ENCODE measurements around the gene SSBP3.
"Not testable (repeated sequence)": the region's sequence is repeated elsewhere in the genome, so short reads cannot be mapped to it uniquely, and the experiment has no call there.

Gene SSBP3

GRCh38 chr1:54392401-54392800 is 13.8 kb downstream of the SSBP3 start:
- no peak overlapping the region for H3K4me3 ChIP-seq (ENCODE audit: low read length in 2 of 2)
- H3K4me1 ChIP-seq (ENCODE audit: control insufficient read depth, insufficient read depth, low read length), result peaks cover 28% of the 10 kb centered on the region
- no peaks in the 10 kb centered on the region for H3K27me3 ChIP-seq (ENCODE audit: control insufficient read depth in 1 of 2, insufficient read depth in 2 of 2, low read length in 2 of 2)
- peaks cover 17 to 24% of the 10 kb centered on the region in 2 donors for H3K36me3 ChIP-seq (ENCODE audit: control insufficient read depth in 2 of 2, insufficient read depth in 2 of 2, low read length in 2 of 2)
- no peaks in the 10 kb centered on the region for H3K9me3 ChIP-seq (ENCODE audit: control insufficient read depth in 2 of 2, low read length in 2 of 2)
- no peak overlapping the region for H3K9ac ChIP-seq (ENCODE audit: low read length in 2 of 2)
- no peak overlapping the region for H3K27ac ChIP-seq (ENCODE audit: low read length)

- Histone ChIP-seq H3K9me3 (ENCODE audit: control insufficient read depth in 2 of 2, low read length in 2 of 2) (no peaks in the 10 kb centered on the region), H3K4me1 (ENCODE audit: control insufficient read depth, insufficient read depth, low read length) (peaks cover 21% of the 10 kb centered on the region), H3K4me3 (ENCODE audit: low read length in 2 of 2) (no peak overlapping the region), H3K9ac (ENCODE audit: low read length in 2 of 2) (no peak overlapping the region), H3K27ac (ENCODE audit: low read length) (no peak overlapping the region), H3K27me3 (ENCODE audit: control insufficient read depth in 1 of 2, insufficient read depth in 2 of 2, low read length in 2 of 2) (no peaks in the 10 kb centered on the region), H3K36me3 (ENCODE audit: control insufficient read depth in 2 of 2, insufficient read depth in 2 of 2, low read length in 2 of 2) (peaks cover 17 to 22% of the 10 kb centered on the region in 2 donors)
Observed at GRCh38 chr1:54391450-54392209, 14.6 kb downstream of the SSBP3 start.

GRCh38 chr1:54390655-54391054 is 15.5 kb downstream of the SSBP3 start:
- Histone ChIP-seq H3K36me3 (ENCODE audit: control insufficient read depth in 2 of 2, insufficient read depth in 2 of 2, low read length in 2 of 2) (peaks cover 17 to 22% of the 10 kb centered on the region in 2 donors), H3K4me3 (ENCODE audit: low read length in 2 of 2) (no peak overlapping the region), H3K9ac (ENCODE audit: low read length in 2 of 2) (no peak overlapping the region), H3K4me1 (ENCODE audit: control insufficient read depth, insufficient read depth, low read length) (peaks cover 23% of the 10 kb centered on the region), H3K9me3 (ENCODE audit: control insufficient read depth in 2 of 2, low read length in 2 of 2) (no peaks in the 10 kb centered on the region), H3K27me3 (ENCODE audit: control insufficient read depth in 1 of 2, insufficient read depth in 2 of 2, low read length in 2 of 2) (no peaks in the 10 kb centered on the region), H3K27ac (ENCODE audit: low read length) (no peak overlapping the region)

GRCh38 chr1:54389608-54390007 is 16.6 kb downstream of the SSBP3 start:
- H3K9ac ChIP-seq (ENCODE audit: low read length in 2 of 2), result not testable (repeated sequence)
- peaks cover 17% of the 10 kb centered on the region in 2 donors for H3K36me3 ChIP-seq (ENCODE audit: control insufficient read depth in 2 of 2, insufficient read depth in 2 of 2, low read length in 2 of 2)
- H3K4me1 ChIP-seq (ENCODE audit: control insufficient read depth, insufficient read depth, low read length), result peaks cover 31% of the 10 kb centered on the region

GRCh38 chr1:54387419-54387818 is 18.8 kb downstream of the SSBP3 start:
- no peaks in the 10 kb centered on the region for H3K9me3 ChIP-seq (ENCODE audit: control insufficient read depth in 2 of 2, low read length in 2 of 2)
- H3K36me3 ChIP-seq (ENCODE audit: control insufficient read depth in 2 of 2, insufficient read depth in 2 of 2, low read length in 2 of 2), result peaks cover 8 to 11% of the 10 kb centered on the region in 2 donors
- peaks cover 36% of the 10 kb centered on the region for H3K4me1 ChIP-seq (ENCODE audit: control insufficient read depth, insufficient read depth, low read length)
- no peak overlapping the region for H3K4me3 ChIP-seq (ENCODE audit: low read length in 2 of 2)
- H3K27ac ChIP-seq (ENCODE audit: low read length), result no peak overlapping the region
- no peak overlapping the region for H3K9ac ChIP-seq (ENCODE audit: low read length in 2 of 2)
- H3K27me3 ChIP-seq (ENCODE audit: control insufficient read depth in 1 of 2, insufficient read depth in 2 of 2, low read length in 2 of 2), result no peaks in the 10 kb centered on the region

More at GRCh38 chr1:54389608-54390007, 16.6 kb downstream of the SSBP3 start:
- not testable (repeated sequence) for H3K27ac ChIP-seq (ENCODE audit: low read length); H3K4me3 ChIP-seq (ENCODE audit: low read length in 2 of 2); H3K9me3 ChIP-seq (ENCODE audit: control insufficient read depth in 2 of 2, low read length in 2 of 2); H3K27me3 ChIP-seq (ENCODE audit: control insufficient read depth in 1 of 2, insufficient read depth in 2 of 2, low read length in 2 of 2)

- Histone ChIP-seq H3K27ac (ENCODE audit: low read length) (no peak overlapping the region), H3K4me1 (ENCODE audit: control insufficient read depth, insufficient read depth, low read length) (peaks cover 36% of the 10 kb centered on the region), H3K9ac (ENCODE audit: low read length in 2 of 2) (no peak overlapping the region)
Observed at GRCh38 chr1:54385727-54386022, 20.5 kb downstream of the SSBP3 start.

GRCh38 chr1:54384918-54385726 is 21.1 kb downstream of the SSBP3 start:
- H3K27me3 ChIP-seq (ENCODE audit: control insufficient read depth in 1 of 2, insufficient read depth in 2 of 2, low read length in 2 of 2), result no peaks in the 10 kb centered on the region
- no peaks in the 10 kb centered on the region for H3K9me3 ChIP-seq (ENCODE audit: control insufficient read depth in 2 of 2, low read length in 2 of 2)
- peak overlapping the region in 1 of 2 donors; percentile 29 for H3K4me3 ChIP-seq (ENCODE audit: low read length in 2 of 2)
- H3K36me3 ChIP-seq (ENCODE audit: control insufficient read depth in 2 of 2, insufficient read depth in 2 of 2, low read length in 2 of 2), result peaks cover 0 to 5% of the 10 kb centered on the region in 2 donors
- H3K9ac ChIP-seq (ENCODE audit: low read length in 2 of 2), result peak overlapping the region in 1 of 2 donors; percentile 21
- H3K4me1 ChIP-seq (ENCODE audit: control insufficient read depth, insufficient read depth, low read length), result peaks cover 40% of the 10 kb centered on the region
- H3K27ac ChIP-seq (ENCODE audit: low read length), result peak overlapping the region; percentile 64

More at GRCh38 chr1:54385727-54386022, 20.5 kb downstream of the SSBP3 start:
- H3K9me3 ChIP-seq (ENCODE audit: control insufficient read depth in 2 of 2, low read length in 2 of 2), result no peaks in the 10 kb centered on the region
- H3K4me3 ChIP-seq (ENCODE audit: low read length in 2 of 2), result no peak overlapping the region
- no peaks in the 10 kb centered on the region for H3K27me3 ChIP-seq (ENCODE audit: control insufficient read depth in 1 of 2, insufficient read depth in 2 of 2, low read length in 2 of 2)
- peaks cover 0 to 5% of the 10 kb centered on the region in 2 donors for H3K36me3 ChIP-seq (ENCODE audit: control insufficient read depth in 2 of 2, insufficient read depth in 2 of 2, low read length in 2 of 2)

- Histone ChIP-seq H3K4me1 (ENCODE audit: control insufficient read depth, insufficient read depth, low read length) (peaks cover 47% of the 10 kb centered on the region), H3K36me3 (ENCODE audit: control insufficient read depth in 2 of 2, insufficient read depth in 2 of 2, low read length in 2 of 2) (peaks cover 0 to 5% of the 10 kb centered on the region in 2 donors), H3K9ac (ENCODE audit: low read length in 2 of 2) (no peak overlapping the region), H3K4me3 (ENCODE audit: low read length in 2 of 2) (no peak overlapping the region), H3K27ac (ENCODE audit: low read length) (peak overlapping the region; percentile 64), H3K27me3 (ENCODE audit: control insufficient read depth in 1 of 2, insufficient read depth in 2 of 2, low read length in 2 of 2) (no peaks in the 10 kb centered on the region), H3K9me3 (ENCODE audit: control insufficient read depth in 2 of 2, low read length in 2 of 2) (no peaks in the 10 kb centered on the region)
Observed at GRCh38 chr1:54384471-54384870, 21.7 kb downstream of the SSBP3 start.

GRCh38 chr1:54381524-54381923 is 24.7 kb downstream of the SSBP3 start:
- no peak overlapping the region for H3K4me3 ChIP-seq (ENCODE audit: low read length in 2 of 2)
- H3K36me3 ChIP-seq (ENCODE audit: control insufficient read depth in 2 of 2, insufficient read depth in 2 of 2, low read length in 2 of 2), result peaks cover 0 to 5% of the 10 kb centered on the region in 2 donors
- H3K27ac ChIP-seq (ENCODE audit: low read length), result no peak overlapping the region
- H3K9me3 ChIP-seq (ENCODE audit: control insufficient read depth in 2 of 2, low read length in 2 of 2), result no peaks in the 10 kb centered on the region
- peaks cover 47% of the 10 kb centered on the region for H3K4me1 ChIP-seq (ENCODE audit: control insufficient read depth, insufficient read depth, low read length)
- no peak overlapping the region for H3K9ac ChIP-seq (ENCODE audit: low read length in 2 of 2)
- no peaks in the 10 kb centered on the region for H3K27me3 ChIP-seq (ENCODE audit: control insufficient read depth in 1 of 2, insufficient read depth in 2 of 2, low read length in 2 of 2)

- no peaks in the 10 kb centered on the region for H3K27me3 ChIP-seq (ENCODE audit: control insufficient read depth in 1 of 2, insufficient read depth in 2 of 2, low read length in 2 of 2)
- no peak overlapping the region for H3K9ac ChIP-seq (ENCODE audit: low read length in 2 of 2)
- H3K36me3 ChIP-seq (ENCODE audit: control insufficient read depth in 2 of 2, insufficient read depth in 2 of 2, low read length in 2 of 2), result peaks cover 0 to 5% of the 10 kb centered on the region in 2 donors
- H3K4me1 ChIP-seq (ENCODE audit: control insufficient read depth, insufficient read depth, low read length), result peaks cover 49% of the 10 kb centered on the region
- H3K4me3 ChIP-seq (ENCODE audit: low read length in 2 of 2), result peak overlapping the region in 1 of 2 donors; percentile 29
- H3K27ac ChIP-seq (ENCODE audit: low read length), result no peak overlapping the region
- H3K9me3 ChIP-seq (ENCODE audit: control insufficient read depth in 2 of 2, low read length in 2 of 2), result no peaks in the 10 kb centered on the region
Observed at GRCh38 chr1:54380290-54380882, 25.8 kb downstream of the SSBP3 start.

Data from stomach smooth muscle (tissue), 2 donors.